ENCODE results near the gene TMUB2.

Gene TMUB2

GRCh38 chr17:44176671-44177501, 9.9 kb upstream of the TMUB2 start:
- DNase-seq (ENCODE audit: low spot score): no peak

DNA sequence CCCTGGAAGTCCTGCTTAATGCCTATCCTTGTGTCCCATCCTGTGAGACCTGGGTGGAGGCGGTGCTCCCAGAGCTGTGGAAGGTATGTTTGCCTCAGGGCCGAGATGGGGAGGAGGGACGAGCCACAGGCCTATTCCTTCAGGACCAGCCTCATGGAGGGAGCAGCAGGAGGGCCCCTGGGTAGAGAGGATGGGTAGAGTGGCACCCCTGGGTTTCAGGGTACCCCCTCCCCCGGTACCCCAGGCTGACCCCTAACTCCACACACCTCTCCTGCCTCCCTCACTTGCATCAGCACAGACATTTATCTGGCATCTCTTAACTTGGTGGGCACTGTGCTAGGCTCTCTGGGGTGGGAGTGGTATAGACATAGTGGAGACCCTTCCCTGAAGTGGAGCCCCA, 9.1 kb upstream of the TMUB2 start:
- DNase-seq (ENCODE audit: low spot score): no peak

GRCh38 chr17:44178133-44178532, 8.6 kb upstream of the TMUB2 start:
- DNase-seq (ENCODE audit: low spot score): no peak

GRCh38 chr17:44183024-44183423, 3.7 kb upstream of the TMUB2 start:
- no peak for DNase-seq (ENCODE audit: low spot score)

GRCh38 chr17:44184212-44184810, 2.5 kb upstream of the TMUB2 start:
- DNase-seq (ENCODE audit: low spot score): no peak

DNA sequence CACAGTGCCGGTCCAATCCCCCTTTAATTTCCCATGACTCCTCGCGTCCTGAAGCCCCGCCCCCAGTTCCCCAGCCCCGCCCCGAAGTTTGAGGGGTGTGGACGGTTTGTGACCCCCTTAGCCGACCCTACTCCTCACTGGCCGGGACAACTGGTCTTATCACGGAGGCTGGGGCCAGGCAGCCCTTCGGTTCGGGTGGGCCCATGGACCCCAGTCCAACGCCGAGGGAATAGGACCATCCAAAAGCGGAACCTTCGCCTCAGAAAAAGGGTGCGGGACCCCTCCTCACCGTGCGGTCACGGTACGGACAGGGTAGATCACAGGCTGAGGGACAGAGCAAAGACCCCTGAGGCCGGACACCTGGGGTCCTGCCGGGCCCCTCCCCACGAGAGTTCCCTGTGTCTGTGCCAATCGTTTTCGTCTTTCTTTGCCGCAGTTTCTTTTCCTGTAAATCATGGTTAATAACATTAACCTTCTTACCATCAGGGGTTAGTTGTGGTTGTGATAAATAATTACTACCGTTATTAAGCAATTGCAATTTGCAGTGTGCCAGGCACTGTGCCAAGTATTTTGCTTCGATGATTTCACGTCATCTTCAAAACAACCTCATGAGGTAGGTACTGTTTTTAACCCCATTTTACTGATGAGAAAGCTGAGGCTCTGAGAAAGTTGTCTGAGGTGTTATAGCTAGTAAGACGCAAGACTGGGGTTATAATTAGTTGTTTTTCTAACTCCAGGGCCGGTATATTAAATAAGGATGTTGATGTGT, 543 bp downstream of the TMUB2 start:
- no peak for DNase-seq (ENCODE audit: low spot score)

DNA sequence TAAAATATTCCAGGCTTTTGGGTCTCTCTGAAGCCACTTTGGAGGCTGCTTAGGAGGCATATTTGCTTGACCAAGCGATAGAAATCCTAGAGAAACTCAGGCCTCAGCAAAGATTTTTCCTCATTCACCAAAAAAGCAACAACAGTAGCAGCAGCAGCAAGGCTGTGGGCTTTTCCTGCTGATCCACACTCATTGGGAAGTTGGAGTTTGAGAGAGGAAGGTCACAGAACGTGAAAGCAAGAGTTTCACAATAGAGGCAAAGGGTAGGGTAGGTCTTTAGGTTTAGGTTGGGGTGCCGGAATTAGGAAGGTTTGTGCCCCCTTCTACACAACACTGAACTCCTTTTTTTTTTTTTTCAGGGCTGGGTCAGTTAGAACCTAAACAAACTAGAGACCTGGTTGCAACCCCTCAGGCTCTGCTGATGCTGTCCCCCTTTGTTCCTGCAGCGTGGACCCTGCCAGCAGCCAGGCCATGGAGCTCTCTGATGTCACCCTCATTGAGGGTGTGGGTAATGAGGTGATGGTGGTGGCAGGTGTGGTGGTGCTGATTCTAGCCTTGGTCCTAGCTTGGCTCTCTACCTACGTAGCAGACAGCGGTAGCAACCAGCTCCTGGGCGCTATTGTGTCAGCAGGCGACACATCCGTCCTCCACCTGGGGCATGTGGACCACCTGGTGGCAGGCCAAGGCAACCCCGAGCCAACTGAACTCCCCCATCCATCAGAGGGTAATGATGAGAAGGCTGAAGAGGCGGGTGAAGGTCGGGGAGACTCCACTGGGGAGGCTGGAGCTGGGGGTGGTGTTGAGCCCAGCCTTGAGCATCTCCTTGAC, 2.0 kb downstream of the TMUB2 start:
- DNase-seq (ENCODE audit: low spot score): no peak

- no peak for DNase-seq (ENCODE audit: low spot score)
Observed at GRCh38 chr17:44190481-44190880, 3.7 kb downstream of the TMUB2 start.

DNA sequence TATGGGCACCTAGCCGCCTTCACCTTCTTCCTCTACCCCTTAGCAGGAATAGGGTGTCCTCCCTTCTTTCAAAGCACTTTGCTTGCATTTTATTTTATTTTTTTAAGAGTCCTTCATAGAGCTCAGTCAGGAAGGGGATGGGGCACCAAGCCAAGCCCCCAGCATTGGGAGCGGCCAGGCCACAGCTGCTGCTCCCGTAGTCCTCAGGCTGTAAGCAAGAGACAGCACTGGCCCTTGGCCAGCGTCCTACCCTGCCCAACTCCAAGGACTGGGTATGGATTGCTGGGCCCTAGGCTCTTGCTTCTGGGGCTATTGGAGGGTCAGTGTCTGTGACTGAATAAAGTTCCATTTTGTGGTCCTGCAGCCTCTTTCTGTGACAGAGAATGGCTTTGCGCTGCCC, 4.6 kb downstream of the TMUB2 start:
- no peak for DNase-seq (ENCODE audit: low spot score)

DNA sequence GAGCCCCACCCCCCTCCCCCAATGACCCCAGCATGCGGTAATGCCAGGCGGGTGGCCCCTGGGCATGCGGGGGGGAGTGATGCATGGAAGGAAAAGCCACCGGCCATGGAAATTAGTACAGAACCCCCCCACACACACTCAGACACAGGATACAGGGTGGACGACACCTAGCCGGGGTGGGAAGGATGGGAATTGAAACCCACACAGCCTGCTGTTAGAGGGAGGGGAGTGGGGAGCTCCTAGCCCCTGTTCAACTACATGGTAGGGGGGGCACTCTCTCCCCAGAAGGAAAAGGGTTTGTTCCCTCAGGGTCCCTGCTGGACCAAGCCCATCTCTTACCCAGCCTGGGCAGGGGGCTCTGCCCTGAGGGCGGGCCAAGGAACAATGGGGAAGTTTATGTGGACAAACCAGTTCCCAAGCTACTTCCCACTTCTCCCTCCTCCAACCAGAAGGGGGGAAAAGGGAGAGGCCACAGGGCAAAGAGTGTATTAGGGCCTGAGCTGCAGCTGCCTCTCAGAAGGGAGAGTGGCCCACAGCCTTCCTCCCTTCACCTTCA, 5.2 kb downstream of the TMUB2 start:
- DNase-seq (ENCODE audit: low spot score): no peak

- DNase-seq (ENCODE audit: low spot score): no peak
Observed at GRCh38 chr17:44192750-44193149, 6.0 kb downstream of the TMUB2 start.

DNA sequence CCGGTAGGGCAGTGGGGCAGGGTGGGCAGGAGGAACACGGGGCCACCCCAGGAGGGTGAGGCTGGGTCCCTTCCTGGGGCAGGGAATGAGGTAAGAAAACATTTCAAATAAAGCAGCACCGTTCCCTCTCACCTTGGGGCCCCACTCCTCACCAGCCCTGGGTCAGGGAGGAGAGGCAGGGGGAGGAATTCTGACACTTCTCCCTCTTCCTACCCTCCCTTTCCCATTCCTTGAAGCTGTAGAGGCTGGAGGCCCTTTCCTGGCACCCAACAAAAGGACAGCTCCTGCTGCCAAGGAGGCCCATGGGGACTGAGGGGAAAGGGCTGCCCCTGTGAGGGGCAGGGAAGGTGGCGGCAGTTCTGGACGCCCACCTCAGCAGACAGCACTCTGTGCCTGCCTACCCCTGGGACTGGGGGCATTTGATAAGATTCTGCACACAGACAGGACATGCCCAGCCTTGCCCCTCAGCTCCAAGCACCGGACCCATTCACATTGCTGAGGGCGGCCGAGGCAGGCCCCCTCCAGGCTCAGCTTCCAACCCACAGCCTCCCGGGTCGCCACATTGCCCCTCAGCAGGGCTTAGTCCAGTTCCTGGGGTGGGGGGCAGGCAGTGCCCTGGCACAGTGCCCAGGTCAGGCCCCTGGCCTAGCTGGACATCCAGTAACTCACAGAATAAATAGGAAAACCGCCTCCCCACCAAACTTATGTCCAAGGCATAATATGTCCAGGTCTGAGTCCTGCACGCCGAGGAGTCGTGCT, 6.7 kb downstream of the TMUB2 start:
- DNase-seq (ENCODE audit: low spot score): no peak

DNA sequence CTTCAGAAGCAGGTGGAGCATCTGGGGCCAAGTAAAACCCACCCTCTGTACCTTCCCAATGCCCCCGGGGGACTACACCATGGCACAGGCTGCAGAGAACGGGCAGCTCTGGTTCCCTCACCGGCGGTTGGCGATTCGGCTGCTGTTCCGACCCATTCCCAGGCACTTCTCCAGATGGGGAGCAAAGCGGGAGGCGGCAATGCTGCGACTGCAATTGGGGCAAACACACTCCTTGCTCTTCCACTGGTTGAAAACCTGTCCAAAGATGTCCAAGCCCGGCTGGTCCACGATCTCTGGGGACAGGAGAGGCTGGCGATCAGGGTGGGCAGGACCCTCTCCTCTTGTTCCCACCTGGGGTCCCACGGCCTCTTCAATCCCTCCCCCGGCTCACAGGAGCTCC, 10.3 kb downstream of the TMUB2 start:
- no peak for DNase-seq (ENCODE audit: low spot score)

- peak; percentile 56 for DNase-seq (ENCODE audit: low spot score)
Observed at GRCh38 chr17:44197980-44198720, 11.4 kb downstream of the TMUB2 start.

DNA sequence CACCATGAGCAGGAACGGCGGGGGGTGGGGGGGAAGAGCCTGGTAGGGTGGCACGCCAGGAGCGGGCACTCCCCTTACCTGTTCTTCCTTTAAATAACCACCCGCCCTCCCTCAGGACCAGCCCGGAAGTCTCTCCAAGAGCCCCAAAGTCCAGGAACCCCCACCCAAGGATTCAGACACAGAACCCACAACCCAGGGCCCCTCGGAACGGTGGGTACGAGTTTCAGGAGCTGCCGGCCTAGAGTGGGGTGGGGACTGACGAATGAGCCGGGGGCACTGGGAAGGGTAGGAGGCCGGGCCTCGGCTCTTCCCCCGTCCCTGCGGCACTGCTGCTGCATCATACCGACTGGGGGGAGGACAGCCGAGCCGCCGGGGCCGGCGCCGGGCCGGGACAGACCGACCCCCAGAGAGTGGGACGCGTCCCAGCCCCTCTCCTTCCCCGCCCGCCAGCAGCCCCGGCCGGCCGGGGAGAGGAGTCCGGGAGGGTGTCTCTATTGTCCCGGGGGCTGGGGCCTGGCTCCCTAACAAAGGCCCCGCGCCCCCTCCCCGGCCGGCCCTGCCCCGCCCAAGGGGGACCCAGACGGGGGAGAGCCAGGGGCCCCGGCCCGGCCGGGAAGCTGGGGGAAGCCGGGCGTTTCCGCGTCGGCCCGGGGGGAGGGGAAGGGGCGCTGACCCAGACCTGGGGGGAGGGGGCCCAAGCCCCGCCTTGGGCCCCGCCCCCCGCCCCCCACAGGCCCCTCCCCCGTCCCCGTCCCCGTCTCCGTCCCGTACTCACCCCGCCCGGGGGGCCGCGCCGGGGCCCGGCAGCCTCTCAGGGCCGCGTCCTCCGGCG, 12.2 kb downstream of the TMUB2 start:
- DNase-seq (ENCODE audit: low spot score): no peak

DNA sequence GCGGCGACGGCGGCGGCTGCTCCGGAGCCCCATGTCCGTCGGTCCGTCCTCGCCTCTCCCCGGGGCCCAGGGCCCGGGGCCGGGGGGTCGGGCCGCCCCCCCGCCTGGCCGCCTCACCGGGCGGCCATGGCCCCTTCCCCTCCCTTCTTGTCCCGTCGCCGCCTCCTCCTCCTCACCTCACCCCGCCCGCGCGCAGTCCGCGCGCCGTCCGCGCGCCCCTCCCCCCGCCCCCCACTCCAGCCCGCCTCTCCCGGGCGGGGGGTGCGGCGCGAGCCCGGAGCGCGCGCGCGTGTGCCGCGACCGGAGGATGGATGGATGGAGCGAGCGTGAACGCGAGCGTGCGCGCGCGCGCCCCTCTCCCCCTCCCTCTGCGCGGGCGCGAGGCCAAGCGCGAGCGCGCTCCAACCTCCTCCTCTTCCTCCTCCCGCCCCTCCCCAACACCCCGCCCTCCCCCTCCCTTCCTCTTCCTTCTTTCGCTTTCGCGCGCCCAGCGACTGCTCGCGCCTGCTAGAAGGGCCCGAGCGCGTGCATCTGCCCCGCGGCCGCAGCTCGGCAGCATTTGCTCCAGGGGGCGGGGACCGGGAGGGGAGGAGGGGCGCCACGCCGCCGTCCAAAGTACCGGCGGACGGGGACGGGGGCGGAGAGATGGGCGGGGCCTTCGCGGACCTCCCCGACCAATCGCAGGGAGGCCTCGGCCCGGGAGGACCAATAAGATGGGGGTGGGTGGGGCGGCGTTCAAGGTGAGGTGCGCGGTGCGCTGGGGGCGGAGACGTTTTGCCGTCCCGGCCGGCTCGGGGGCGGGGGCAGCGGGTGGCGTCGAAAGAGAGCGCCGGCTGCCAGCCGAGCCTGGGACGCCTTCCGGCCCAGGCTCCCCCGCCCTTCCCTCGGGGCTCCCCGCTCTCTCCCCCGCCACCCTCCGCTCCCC, 13.0 kb downstream of the TMUB2 start, which contains the start of gene ATXN7L3:
Gene ATXN7L3 (minus strand): TSS at position 332 of the 925 bp plus-strand sequence. CDS start 1,814 bp downstream, outside the sequence.
- peak; percentile 96 for DNase-seq (ENCODE audit: low spot score)

DNA sequence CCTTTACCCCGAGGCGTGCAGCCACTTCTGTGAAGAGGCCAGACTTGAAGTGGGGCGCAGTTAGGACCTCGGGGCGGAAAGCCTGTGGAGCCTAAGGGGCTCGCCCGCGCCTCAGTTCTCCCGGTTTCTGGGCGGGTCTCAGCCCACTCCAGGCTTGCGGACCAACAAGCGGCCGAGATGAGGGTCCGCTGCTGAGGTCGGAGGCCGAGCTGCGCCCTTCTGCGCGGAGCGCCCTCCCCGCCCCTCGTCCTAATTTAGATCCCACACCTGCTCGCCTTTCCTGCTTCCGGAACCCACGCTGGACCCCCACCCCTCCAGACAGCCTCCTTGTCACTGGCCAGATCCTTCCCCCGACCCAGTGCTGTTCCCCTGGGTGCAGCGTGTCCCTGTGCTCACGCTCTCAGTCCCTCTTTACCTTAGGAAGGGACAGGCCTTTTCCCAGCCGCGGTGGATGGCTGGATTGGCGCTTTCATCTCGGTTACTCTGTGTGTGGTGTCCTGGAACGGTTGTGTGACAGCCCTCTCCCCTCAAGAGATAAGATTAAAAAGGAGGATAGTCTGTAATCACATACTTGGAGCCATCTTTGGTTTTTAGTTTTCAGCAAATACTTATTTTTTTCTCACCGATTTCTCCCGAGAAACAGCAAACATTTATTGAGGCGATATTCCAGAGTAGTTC, 13.8 kb downstream of the TMUB2 start:
- no peak for DNase-seq (ENCODE audit: low spot score)

GRCh38 chr17:44202756-44203155, 16.0 kb downstream of the TMUB2 start:
- DNase-seq (ENCODE audit: low spot score): no peak

Data from cerebellar cortex (tissue), 1 donor.